Neural progenitor cell (in vitro differentiated cells): ENCODE results near the gene PARS2.

ENCODE experiments used
- CTCF ChIP-seq: fragments of 200-600 bp; sonication (generic); IDR thresholded peaks from 2 replicates; pipeline ENCODE4 v1.5.1; 2017; ENCODE audit warnings: antibody characterized with exemption, mild to moderate bottlenecking
- EZH2 ChIP-seq: fragments of 200-600 bp; sonication (generic); IDR thresholded peaks from 2 replicates; pipeline ENCODE4 v1.6.1; 2017; ENCODE audit warnings: antibody characterized with exemption, mild to moderate bottlenecking, moderate library complexity

- no peak for TF ChIP-seq CTCF
- no peak for TF ChIP-seq EZH2
These were observed 9.6 kb downstream of the PARS2 start for GRCh38 chr1:54754486-54755285.
